ENCODE data around the gene RAD51B.

- TF ChIP-seq CTCF (IDR thresholded peaks at IDR 0.05) (no peak), POLR2A (IDR thresholded peaks at IDR 0.05) (no peak), POLR2AphosphoS5 (IDR thresholded peaks at IDR 0.05; ENCODE audit: insufficient read depth in 1 of 2, low read depth in 1 of 2) (no peak)
Measured at GRCh38 chr14:68668531-68668930, 849.0 kb downstream of the RAD51B start.

Data from vagina (tissue), 2 donors.